Sigmoid colon (tissue), 4 donors: ENCODE measurements around the gene KLF16.
"Not testable (repeated sequence)": the region's sequence is repeated elsewhere in the genome, so short reads cannot be mapped to it uniquely, and the experiment has no call there.

ENCODE experiments used
- CTCF ChIP-seq, 4 experiments: fragments of 450-650 bp in 3 of 4; fragments of 200-600 bp in 1 of 4; IDR thresholded peaks; one replicate each; pipeline ENCODE4 v1.5.1; 2016 to 2019; ENCODE audit warnings: antibody characterized with exemption in 4 of 4, mild to moderate bottlenecking in 3 of 4, moderate library complexity in 2 of 4
- EP300 ChIP-seq, 4 donors: sonication (generic); formaldehyde crosslinking; IDR thresholded peaks; one replicate each; pipeline ENCODE4 v1.6.1; 2017; ENCODE audit warnings: antibody characterized with exemption in 4 of 4
- POLR2A ChIP-seq, 2 donors: fragments of 450-650 bp; IDR thresholded peaks; one replicate each; pipeline ENCODE4 v1.6.1; 2016; ENCODE audit warnings: antibody characterized with exemption in 2 of 2, mild to moderate bottlenecking in 2 of 2, moderate library complexity in 2 of 2
- POLR2AphosphoS5 ChIP-seq, 4 donors: sonication (generic); formaldehyde crosslinking; IDR thresholded peaks; one replicate each; pipeline ENCODE4 v1.6.1; 2017; ENCODE audit warnings: antibody characterized with exemption in 4 of 4

GRCh38 chr19:1886360-1886759 lies 23.0 kb upstream of the KLF16 start:
- TF ChIP-seq CTCF, EP300, POLR2A, POLR2AphosphoS5 (IDR thresholded peaks at IDR 0.05): not testable (repeated sequence)
